D721Med (cell line): Measurements from ENCODE around the gene AFAP1.

Experiments used
- DNase-seq: peaks from one replicate; pipeline ENCODE4 v3.0.0; 2011; ENCODE audit warnings: low spot score; ENCODE audit not compliant: insufficient read length
- FAIRE-seq: peaks from 2 replicates; lab custom pipeline; 2011; peaks lifted over from hg19 to GRCh38; lab: Jason Lieb, UNC
- CTCF ChIP-seq: IDR thresholded peaks from 2 replicates; pipeline ENCODE4 v1.5.1; 2012; ENCODE audit warnings: mild to moderate bottlenecking, control low read depth; ENCODE audit not compliant: insufficient read depth; ENCODE audit errors: missing control alignments

The AFAP1 gene

DNA sequence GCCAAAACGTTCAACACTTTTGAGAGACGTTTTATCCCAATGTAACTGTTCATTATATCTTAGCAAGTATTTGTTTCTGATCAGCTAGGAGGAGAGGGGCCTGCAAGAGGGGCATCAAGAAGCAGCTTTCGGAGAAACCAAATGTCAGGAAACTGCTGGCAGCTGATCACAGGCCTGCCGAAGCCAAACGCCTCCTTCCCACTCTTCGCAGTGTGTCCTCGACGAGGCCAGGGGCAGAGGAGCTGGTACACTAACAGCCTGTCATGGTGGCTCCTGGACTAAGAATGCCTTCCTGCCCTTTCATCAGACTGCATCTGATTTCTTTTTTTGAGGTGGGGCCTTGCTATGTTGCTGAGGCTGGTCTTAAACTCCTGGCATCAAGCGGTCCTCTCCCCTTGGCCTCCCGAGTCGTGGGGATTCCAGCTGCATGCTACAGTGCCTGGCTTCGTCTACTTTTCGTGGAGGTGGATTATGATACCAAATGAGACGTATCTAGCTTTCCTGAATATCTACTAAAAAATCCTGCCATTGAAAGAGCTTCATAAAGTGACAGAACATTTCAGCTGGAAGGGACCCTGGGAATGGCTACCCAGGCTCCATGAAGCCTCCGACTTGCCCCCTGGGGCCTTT, 134.8 kb downstream of the AFAP1 start:
- no peak for DNase-seq
- FAIRE-seq, result no peak
- TF ChIP-seq CTCF, result no peak

GRCh38 chr4:7803992-7804755, 135.5 kb downstream of the AFAP1 start:
- FAIRE-seq (no peak), DNase-seq (peak; percentile 74)
- peak; percentile 93 for TF ChIP-seq CTCF

DNA sequence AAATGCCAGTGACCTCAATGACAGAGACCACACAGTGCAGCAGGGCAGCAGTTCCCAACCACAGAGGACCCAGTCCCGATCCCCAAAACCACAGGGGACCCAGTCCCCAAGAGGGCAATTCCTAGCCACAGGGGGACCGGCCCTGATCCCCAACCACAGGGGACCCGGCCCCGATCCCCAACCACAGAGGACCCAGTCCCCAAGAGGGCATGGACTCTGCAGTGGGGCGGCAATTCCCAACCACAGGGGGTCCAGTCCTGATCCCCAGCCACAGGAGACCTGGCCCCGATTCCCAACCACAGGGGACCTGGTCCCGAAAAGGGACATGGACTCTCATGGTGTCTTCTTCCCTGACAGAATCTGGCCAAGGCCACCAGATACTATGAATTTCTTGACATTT, 136.3 kb downstream of the AFAP1 start:
- FAIRE-seq, result no peak
- no peak for TF ChIP-seq CTCF
- DNase-seq, result no peak

DNA sequence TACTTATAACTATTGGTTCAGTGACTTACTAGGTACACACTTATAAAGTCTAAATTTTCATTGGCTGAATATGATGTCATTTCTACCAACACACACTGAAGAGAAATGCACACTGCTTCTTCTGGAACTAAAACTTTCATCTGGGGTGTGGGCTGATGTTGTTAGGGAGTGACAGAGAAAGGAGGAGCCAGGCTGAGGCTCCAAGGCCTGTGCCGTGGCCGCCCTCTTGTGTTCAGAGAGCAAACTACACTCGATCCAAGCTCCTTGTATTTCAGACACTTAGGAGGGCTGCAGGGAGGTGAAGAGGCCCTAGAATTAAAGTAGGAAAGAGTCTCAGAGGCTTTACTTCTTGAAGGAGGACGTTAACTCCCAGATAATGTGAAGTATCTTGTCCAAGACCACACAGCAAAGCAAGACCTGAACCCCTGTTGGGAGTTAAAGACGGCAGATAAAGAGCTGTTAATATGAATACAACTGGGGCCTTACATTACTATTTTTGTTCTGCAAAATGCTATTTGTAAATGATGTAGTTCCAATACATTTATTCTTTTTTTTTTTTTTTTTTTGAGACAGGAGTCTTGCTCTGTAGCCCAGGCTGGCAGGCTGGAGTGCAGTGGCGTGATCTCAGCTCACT, 137.5 kb downstream of the AFAP1 start:
- TF ChIP-seq CTCF, result peak; percentile 84
- FAIRE-seq (no peak), DNase-seq (peak; percentile 71)

DNA sequence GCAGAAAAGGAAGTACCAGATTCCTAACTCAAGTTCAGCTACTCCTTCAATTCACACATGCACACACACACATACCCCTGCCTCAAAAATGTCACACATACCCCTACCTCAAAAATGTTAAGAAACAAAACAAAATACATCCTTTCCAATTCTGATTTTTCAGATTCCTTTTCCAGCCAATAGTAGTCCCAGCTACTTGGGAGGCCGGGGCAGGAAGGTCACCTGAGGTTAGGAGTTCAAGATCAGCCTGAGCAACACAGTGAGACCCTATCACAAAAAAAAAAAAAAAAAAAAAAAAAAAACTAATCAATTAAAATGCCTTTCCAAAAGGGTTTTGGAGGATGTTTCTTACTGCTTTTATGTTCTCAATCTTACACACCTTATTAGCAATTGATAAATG, 138.0 kb downstream of the AFAP1 start:
- DNase-seq, result no peak
- FAIRE-seq, result no peak
- TF ChIP-seq CTCF, result no peak

DNA sequence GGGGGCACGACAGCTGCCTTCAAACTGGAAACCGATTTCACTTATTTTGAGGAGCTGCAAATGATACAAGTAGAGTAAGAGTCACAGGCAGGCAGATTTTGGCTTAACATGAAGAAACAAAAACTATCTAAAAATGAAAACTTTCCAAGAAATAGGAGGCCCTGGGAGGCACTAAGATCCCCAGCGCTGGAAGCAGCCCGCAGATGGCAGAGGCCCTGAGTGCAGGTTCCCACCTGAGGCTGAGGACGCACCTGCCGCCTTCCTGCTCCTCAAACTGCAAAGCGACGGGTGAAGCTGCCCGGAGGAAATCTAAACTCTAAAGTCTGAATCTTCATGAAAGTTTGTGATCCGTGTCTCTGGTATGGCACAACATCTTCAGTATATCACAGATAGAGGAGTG, 138.7 kb downstream of the AFAP1 start:
- DNase-seq (no peak), FAIRE-seq (no peak)
- no peak for TF ChIP-seq CTCF
